ENCODE data around the gene COLEC11.

DNA sequence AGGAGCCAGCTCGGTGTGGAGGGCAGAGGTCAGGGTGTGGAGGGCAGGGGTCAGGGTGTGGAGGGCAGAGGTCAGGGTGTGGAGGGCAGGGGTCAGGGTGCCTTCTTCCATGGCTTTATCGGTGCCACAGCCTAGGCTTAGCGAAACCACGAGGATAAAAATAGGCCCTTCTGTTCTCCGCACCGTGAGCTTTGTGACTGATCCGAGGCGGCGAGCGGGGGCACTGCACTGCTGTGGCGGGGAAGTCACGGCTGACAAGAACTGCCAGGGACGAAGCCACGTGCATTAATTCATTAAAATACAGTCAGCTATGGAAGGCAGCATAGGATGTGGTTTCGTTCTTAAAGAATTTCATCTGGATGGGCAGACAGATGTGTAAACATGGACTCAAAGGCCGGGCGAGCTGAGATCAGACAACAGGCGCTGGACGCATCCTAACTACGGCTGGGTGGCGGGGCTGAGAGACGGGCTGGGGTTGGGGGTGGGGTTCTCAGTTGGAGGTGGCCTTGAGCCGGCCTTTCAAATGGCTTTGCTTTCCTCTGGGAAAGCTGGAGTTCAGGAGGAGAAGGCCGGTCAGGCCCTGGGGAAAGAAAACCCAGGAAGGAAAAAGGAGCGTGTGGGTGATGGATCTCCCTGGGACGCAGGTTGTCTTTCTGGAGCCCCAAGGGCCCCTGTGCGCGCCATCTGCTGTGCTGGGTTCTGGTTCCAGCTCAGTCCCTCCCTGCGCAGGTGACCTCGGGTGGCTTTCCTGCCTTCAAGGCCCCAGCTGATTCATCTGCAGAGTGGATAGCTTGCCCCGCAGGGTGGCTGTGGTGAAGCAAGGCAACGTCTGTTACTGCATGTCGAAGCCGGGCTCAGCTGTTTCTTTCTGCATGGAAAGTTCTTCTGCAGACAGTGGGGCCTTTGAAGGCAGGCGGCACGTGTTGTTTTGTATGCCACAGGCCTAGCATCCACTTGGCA lies 62.1 kb downstream of the COLEC11 start:
- TF ChIP-seq POLR2A (IDR thresholded peaks at IDR 0.05): peak in 1 of 2 donors; percentile 59
- TF ChIP-seq, protein P1, sequence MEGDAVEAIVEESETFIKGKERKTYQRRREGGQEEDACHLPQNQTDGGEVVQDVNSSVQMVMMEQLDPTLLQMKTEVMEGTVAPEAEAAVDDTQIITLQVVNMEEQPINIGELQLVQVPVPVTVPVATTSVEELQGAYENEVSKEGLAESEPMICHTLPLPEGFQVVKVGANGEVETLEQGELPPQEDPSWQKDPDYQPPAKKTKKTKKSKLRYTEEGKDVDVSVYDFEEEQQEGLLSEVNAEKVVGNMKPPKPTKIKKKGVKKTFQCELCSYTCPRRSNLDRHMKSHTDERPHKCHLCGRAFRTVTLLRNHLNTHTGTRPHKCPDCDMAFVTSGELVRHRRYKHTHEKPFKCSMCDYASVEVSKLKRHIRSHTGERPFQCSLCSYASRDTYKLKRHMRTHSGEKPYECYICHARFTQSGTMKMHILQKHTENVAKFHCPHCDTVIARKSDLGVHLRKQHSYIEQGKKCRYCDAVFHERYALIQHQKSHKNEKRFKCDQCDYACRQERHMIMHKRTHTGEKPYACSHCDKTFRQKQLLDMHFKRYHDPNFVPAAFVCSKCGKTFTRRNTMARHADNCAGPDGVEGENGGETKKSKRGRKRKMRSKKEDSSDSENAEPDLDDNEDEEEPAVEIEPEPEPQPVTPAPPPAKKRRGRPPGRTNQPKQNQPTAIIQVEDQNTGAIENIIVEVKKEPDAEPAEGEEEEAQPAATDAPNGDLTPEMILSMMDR (IDR thresholded peaks at IDR 0.05): peak in 1 of 6 experiments; percentile 6

Measured in adrenal gland (tissue), 5 donors.